HG02973 (cell line): ENCODE data around the gene RCN2.
"Not testable (repeated sequence)": the region's sequence is repeated elsewhere in the genome, so short reads cannot be mapped to it uniquely, and the experiment has no call there.

ENCODE experiments used
- ATAC-seq: cut with Tn5 transposase; IDR thresholded peaks from one replicate; pipeline ENCODE4 v1.9.1; 2021; ENCODE audit warnings: moderate library complexity; ENCODE audit not compliant: unreplicated experiment

RCN2 gene

GRCh38 chr15:76931397-76932134 is at the start of gene RCN2:
RCN2 (plus strand) TSS chr15:76931749; CDS start chr15:76931842, 93 bp downstream.
- peak; percentile 95 for ATAC-seq

- ATAC-seq: no peak
These were observed 46.3 kb upstream of the RCN2 start for GRCh38 chr15:76885212-76885611.

DNA sequence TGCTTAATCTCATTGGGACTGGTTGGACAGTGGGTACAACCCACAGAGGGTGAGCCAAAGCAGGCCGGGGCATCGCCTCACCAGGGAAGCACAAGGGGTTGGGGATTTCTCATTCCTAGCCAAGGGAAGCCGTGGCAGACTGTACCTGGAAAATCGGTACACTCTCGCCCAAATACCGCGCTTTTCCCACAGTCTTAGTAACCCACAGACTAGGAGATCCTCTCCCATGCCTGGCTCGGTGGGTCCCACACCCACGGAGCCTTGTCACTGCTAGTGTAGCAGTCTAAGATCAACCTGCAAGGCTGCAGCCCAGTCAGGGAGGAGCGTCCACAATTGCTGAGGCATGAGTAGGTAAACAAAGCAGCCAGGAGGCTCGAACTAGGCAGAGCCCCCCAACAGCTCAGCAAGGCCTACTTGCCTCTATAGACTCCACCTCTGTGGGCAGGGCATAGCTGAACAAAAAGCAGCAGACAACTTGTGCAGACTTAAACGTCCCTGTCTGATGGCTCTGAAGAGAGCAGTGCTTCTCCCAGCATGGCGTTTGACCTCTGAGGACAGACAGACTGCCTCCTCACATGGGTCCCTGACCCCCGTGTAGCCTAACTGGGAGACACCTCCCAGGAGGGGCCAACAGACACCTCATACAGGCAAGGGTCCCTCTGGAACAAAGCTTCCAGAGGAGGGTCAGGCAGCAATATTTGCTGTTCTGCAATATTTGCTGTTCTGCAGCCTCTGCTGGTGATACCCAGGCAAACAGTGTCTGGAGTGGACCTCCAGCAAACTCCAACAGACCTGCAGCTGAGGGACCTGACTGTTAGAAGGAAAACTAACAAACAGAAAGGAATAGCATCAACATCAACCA is 44.0 kb upstream of the RCN2 start:
- not testable (repeated sequence) for ATAC-seq

DNA sequence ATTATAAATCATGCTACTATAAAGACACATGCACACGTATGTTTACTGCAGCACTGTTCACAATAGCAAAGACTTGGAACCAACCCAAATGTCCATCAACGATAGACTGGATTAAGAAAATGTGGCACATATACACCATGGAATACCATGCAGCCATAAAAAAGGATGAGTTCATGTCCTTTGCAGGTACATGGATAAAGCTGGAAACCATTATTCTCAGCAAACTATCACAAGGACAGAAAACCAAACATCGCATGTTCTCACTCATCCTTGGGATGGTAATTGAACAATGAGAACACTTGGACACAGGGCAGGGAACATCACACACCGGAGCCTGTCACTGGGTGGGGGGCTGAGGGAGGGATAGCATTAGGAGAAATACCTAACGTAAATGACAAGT is 38.7 kb upstream of the RCN2 start:
- ATAC-seq: not testable (repeated sequence)

GRCh38 chr15:76894174-76894573 is 37.4 kb upstream of the RCN2 start:
- ATAC-seq: no peak

- ATAC-seq: no peak
These were observed 33.4 kb upstream of the RCN2 start for GRCh38 chr15:76898102-76898501.

- not testable (repeated sequence) for ATAC-seq
These were observed 32.2 kb upstream of the RCN2 start for GRCh38 chr15:76899176-76899930.

GRCh38 chr15:76899931-76900310 is 31.6 kb upstream of the RCN2 start:
- ATAC-seq: not testable (repeated sequence)

GRCh38 chr15:76901965-76902364 is 29.6 kb upstream of the RCN2 start:
- ATAC-seq: no peak

GRCh38 chr15:76903251-76903681 is 28.3 kb upstream of the RCN2 start:
- ATAC-seq: no peak

DNA sequence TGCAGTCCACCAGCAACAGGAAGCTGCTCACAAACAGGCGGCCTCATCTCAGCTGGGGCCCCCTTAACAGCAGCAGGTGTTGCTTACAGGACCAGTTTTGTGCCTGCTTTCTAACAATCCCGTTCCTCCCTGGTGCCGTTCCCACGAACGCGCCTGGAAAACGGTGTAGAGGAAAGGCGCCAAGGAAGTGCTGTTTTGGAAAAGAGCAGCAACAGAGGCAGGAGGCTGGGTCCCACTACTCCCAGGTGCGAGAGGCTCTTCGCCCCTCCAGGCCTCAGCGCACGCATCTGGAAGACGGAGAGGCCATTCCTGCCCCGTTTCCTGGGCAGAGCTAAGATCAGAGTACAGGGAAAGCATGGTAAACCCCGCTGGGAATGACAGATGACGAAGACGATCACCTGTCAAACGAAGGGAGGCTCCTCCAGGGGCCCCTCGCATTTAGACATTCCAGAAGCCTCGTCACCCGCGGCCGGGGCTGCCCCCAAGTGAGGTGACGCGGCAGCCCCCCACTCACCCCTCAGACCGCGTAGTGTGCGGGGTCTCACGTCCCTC is 27.0 kb upstream of the RCN2 start:
- ATAC-seq: no peak

DNA sequence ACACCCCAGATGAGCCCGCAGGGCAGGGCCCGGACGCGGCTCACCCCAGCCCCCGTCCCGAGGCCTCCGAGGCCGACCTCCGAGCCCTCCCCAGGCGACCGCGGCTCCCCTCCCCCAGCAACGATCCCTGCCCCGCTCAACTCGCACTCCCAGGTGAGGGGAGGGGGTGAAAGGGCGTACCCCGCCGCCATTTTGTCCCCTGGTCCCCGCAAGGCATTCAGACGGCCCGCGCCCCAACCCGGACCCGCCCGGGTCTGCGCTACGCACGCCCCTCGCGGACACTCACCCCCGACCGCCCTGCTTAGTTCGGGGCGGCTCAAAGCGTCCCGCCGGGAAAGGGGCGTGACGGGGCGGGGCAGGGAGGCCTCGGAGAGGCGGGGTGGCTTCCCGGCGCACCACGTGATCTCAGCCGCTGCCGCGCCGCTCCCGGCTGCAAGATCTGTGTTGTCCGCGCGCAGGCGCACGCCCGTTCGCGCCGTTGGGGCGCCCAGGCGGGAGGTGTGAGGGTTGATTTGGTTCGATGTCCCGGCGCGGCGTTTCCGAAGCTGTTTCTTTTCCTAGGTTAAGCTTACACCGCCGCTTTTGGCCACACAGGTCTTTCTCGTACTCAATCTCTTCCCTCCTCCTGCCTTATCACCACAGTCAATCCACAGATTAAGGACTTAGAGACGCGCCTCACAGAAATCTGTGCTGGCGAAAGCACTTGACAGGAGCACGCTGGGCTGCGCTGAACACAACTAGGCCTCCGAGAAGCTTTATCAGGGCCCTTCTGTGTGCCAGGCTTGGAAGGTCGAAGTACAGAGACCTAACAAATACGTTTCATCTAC is 26.3 kb upstream of the RCN2 start, which contains the start of gene SCAPER:
Gene SCAPER (minus strand): TSS at position 328 of the 827 bp plus-strand sequence. CDS start 21,523 bp downstream, outside the sequence.
- ATAC-seq: peak; percentile 78

DNA sequence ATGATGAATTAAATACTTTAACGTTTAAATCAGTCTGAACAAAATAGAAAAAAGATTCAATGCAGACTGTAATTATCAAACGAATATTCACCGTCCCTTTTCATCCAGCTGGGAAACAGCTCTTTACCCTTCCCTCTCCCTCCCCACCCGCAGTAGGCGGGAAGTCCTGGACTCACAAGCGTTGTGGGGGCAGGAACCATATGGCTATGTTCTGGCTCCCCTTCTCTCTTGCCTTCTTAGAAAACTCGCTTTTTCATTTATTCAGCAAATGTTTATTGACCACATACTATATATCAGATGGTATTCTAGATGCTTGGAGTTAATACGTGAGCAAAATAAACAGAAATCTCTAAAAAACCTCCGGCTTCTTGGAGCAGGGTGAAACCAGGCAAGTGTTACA is 25.7 kb upstream of the RCN2 start:
- no peak for ATAC-seq

DNA sequence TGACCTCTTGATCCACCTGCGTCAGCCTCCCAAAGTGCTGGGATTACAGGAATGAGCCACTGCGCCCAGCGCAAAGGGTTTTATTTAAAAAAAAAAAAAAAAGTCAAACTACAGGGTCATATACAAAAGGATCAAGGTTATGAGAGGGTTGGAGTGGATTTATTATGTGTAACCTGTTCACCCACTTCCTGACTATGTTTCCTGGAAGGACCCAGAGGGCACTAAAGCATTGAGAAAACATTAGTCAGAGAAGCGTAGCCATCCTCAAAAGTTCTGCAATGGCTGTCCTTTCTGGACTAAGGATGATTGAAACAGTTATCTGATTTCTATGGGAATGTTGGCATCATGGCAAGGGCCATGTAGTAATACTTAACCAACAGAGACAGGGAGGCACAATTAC is 19.1 kb upstream of the RCN2 start:
- no peak for ATAC-seq

DNA sequence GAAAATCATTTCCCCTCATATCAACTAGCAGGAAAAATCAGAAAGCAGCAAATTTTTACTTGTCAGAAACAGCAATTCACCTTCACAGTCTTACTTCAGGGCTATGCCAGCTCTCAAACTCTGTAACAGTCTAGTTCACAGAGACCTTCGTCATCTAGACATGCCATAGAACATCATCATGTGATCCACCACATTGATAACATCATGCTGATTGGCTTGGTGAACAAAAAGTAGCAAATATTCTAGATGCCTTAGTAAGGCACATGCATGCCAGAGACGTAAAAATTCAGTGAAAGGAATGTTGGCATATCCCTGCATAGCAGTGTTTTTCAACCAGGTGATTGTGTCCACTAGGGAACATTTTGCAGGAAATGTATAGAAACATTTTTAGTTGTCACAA is 17.8 kb upstream of the RCN2 start:
- ATAC-seq: no peak

GRCh38 chr15:76916369-76916768 is 15.2 kb upstream of the RCN2 start:
- no peak for ATAC-seq

- no peak for ATAC-seq
These were observed 3.3 kb upstream of the RCN2 start for GRCh38 chr15:76928201-76928600.

GRCh38 chr15:76929011-76929760 is 2.4 kb upstream of the RCN2 start:
- ATAC-seq: no peak

GRCh38 chr15:76930831-76931396 is 635 bp upstream of the RCN2 start:
- ATAC-seq: no peak
